ENCODE results near the gene PYCR2. TPM values are rescaled to one million over a fixed set of nuclear protein-coding genes. Genes with fewer than 3 reads are reported as not detected.
"Not testable (repeated sequence)": the region's sequence is repeated elsewhere in the genome, so short reads cannot be mapped to it uniquely, and the experiment has no call there.

The PYCR2 gene
- total RNA-seq, 4 donors from 2014 or later: 28.8 to 53.8 (median 43.3) TPM

- no peaks in the 10 kb centered on the region for H3K36me3 ChIP-seq
- no peak for TF ChIP-seq EP300 (IDR thresholded peaks at IDR 0.05)
- H3K9me3 ChIP-seq: no peaks in the 10 kb centered on the region
- no peaks in the 10 kb centered on the region for H3K27me3 ChIP-seq
- WGBS: 96% methylated on average over 2 of the region's 2 CpGs
- no peak overlapping the region for H3K27ac ChIP-seq
- DNase-seq (ENCODE audit: low spot score in 2 of 2): no peak
- H3K4me1 ChIP-seq: no peaks in the 10 kb centered on the region
- no peak overlapping the region for H3K4me3 ChIP-seq
Observed at GRCh38 chr1:225930566-225930965, 6.5 kb upstream of the PYCR2 start.

- H3K4me3 ChIP-seq; H3K9me3 ChIP-seq; H3K27me3 ChIP-seq; H3K27ac ChIP-seq; DNase-seq (ENCODE audit: low spot score in 2 of 2); H3K36me3 ChIP-seq; H3K4me1 ChIP-seq: not testable (repeated sequence)
- WGBS: 100% methylated on average over 3 of the region's 3 CpGs
Observed at GRCh38 chr1:225929462-225929861, 5.4 kb upstream of the PYCR2 start.

- Histone ChIP-seq H3K4me3 (no peak overlapping the region), H3K4me1 (peaks cover 8% of the 10 kb centered on the region), H3K27me3 (no peaks in the 10 kb centered on the region), H3K36me3 (no peaks in the 10 kb centered on the region), H3K9me3 (no peaks in the 10 kb centered on the region), H3K27ac (no peak overlapping the region)
- WGBS: 81% methylated on average over 14 of the region's 14 CpGs
- DNase-seq (ENCODE audit: low spot score in 2 of 2): no peak
- no peak for TF ChIP-seq POLR2AphosphoS5 (IDR thresholded peaks at IDR 0.05)
- TF ChIP-seq CTCF (IDR thresholded peaks at IDR 0.05): no peak
- TF ChIP-seq EP300 (IDR thresholded peaks at IDR 0.05): no peak
- TF ChIP-seq POLR2A (IDR thresholded peaks at IDR 0.05): no peak
Observed at GRCh38 chr1:225928186-225929175, 4.4 kb upstream of the PYCR2 start.

- Histone ChIP-seq H3K36me3 (peaks cover 4% of the 10 kb centered on the region), H3K27me3 (no peaks in the 10 kb centered on the region), H3K4me3 (no peak overlapping the region), H3K9me3 (no peaks in the 10 kb centered on the region), H3K27ac (no peak overlapping the region), H3K4me1 (peaks cover 27% of the 10 kb centered on the region)
- TF ChIP-seq EP300 (IDR thresholded peaks at IDR 0.05): no peak
- DNase-seq (ENCODE audit: low spot score in 2 of 2): no peak
- 75% methylated on average over 3 of the region's 3 CpGs for WGBS
Observed at GRCh38 chr1:225926551-225927113, 2.6 kb upstream of the PYCR2 start.

DNA sequence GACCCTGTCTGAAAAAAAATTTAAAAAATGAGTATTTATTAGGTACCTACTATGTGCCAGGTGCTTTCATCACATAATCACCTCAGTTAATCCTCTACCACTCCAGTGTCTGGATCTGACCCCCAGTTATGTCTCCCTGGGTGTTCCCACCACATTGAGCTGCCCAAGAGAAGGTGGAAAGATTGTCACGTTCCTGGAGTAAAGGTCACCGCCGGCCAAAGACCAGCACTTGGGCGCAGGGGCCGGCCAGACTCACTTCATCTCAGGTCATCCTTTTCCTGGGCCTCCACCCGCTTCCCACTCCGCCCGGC is 714 bp downstream of the PYCR2 start:
- Histone ChIP-seq H3K4me1 (peaks cover 50% of the 10 kb centered on the region), H3K27me3 (no peaks in the 10 kb centered on the region), H3K9me3 (no peaks in the 10 kb centered on the region), H3K27ac (peak overlapping the region; percentile 91), H3K36me3 (peaks cover 14% of the 10 kb centered on the region), H3K4me3 (peak overlapping the region; percentile 82)
- TF ChIP-seq POLR2AphosphoS5 (IDR thresholded peaks at IDR 0.05) (no peak), EP300 (IDR thresholded peaks at IDR 0.05) (no peak), CTCF (IDR thresholded peaks at IDR 0.05) (no peak), POLR2A (IDR thresholded peaks at IDR 0.05) (no peak)
- 5% methylated on average over 8 of the region's 8 CpGs for WGBS
- DNase-seq (ENCODE audit: low spot score in 2 of 2): no peak

GRCh38 chr1:225921734-225922709 is 2.0 kb downstream of the PYCR2 start:
- TF ChIP-seq POLR2AphosphoS5 (IDR thresholded peaks at IDR 0.05) (peak in 1 of 3 donors; percentile 35), CTCF (IDR thresholded peaks at IDR 0.05) (no peak)
- Histone ChIP-seq H3K27ac (peak overlapping the region; percentile 47), H3K4me3 (no peak overlapping the region), H3K9me3 (no peaks in the 10 kb centered on the region), H3K4me1 (peaks cover 50% of the 10 kb centered on the region), H3K27me3 (no peaks in the 10 kb centered on the region), H3K36me3 (peaks cover 14% of the 10 kb centered on the region)
- DNase-seq (ENCODE audit: low spot score in 2 of 2): no peak
- 65% methylated on average over 16 of the region's 23 CpGs for WGBS

Measured in suprapubic skin (tissue), 4 donors.